Endothelial cell of umbilical vein (primary cell): Measurements from ENCODE around the gene CYB5R2. TPM values are rescaled to one million over a fixed set of nuclear protein-coding genes. Genes with fewer than 3 reads are reported as not detected.

Experiments
- BruUV-seq: library from RNA; stranded (reverse); fragments of 400-500 nt; replicated peaks from 2 replicates; lab custom pipeline; 2021; lab: Mats Ljungman, UMichigan
- CTCF ChIA-PET: fragments of 300-600, 350-600 bp; sonication (Branson Sonifier 250); formaldehyde crosslinking; loops from one replicate; lab custom pipeline; 2021; ENCODE audit warnings: antibody characterized with exemption, inconsistent platforms; lab: Charles Lee
- POLR2A ChIA-PET: fragments of 300-600, 350-600 bp; sonication (Branson Sonifier 250); formaldehyde crosslinking; loops from one replicate; lab custom pipeline; 2021; ENCODE audit warnings: antibody characterized with exemption, inconsistent platforms; lab: Charles Lee
- DNase-seq: peaks from one replicate; pipeline ENCODE4 v3.0.0-alpha.2; 2011; ENCODE audit warnings: low read depth, low spot score
- FAIRE-seq: peaks from 2 replicates; lab custom pipeline; 2011; peaks lifted over from hg19 to GRCh38; lab: Jason Lieb, UNC
- H2AFZ ChIP-seq: 2 replicates; pipeline ENCODE4 v1.6.0; 2012; ENCODE audit warnings: low read depth, low read length, control low read depth, inconsistent platforms
- H3K27ac ChIP-seq: 2 replicates; pipeline ENCODE4 v1.5.1; 2011; ENCODE audit warnings: low read depth, mild to moderate bottlenecking, control low read depth, low read length, moderate library complexity; ENCODE audit not compliant: insufficient read depth
- H3K27me3 ChIP-seq, 2 experiments: 2 replicates each; pipeline versions ENCODE4 v1.6.0 to v1.6.1; 2011; ENCODE audit warnings: low read length in 2 of 2, mixed read lengths in 1 of 2; ENCODE audit not compliant: control insufficient read depth in 2 of 2, insufficient read depth in 2 of 2
- H3K36me3 ChIP-seq, 2 experiments: 2 replicates in 1 of 2; 3 replicates in 1 of 2; pipeline ENCODE4 v1.5.1; 2011; ENCODE audit warnings: low read length in 2 of 2, mild to moderate bottlenecking in 1 of 2, moderate library complexity in 1 of 2; ENCODE audit not compliant: control insufficient read depth in 2 of 2, insufficient read depth in 2 of 2; ENCODE audit errors: extremely low read depth in 1 of 2
- H3K4me1 ChIP-seq: 3 replicates; pipeline ENCODE4 v1.5.1; 2011; ENCODE audit warnings: mild to moderate bottlenecking, low read length; ENCODE audit not compliant: control insufficient read depth, insufficient read depth; ENCODE audit errors: extremely low read depth
- H3K4me2 ChIP-seq: 2 replicates; pipeline ENCODE4 v1.6.1; 2011; ENCODE audit warnings: low read length, control low read depth, mixed read lengths; ENCODE audit not compliant: insufficient read depth
- H3K4me3 ChIP-seq, 3 experiments: fragments of 200-600 bp in 1 of 3; sonication (generic), shearing (Covaris generic) in 1 of 3; replicated peaks in 1 of 3; 2 replicates each; pipeline ENCODE4 v1.5.1; 2011 to 2016; ENCODE audit warnings: control low read depth in 3 of 3, low read length in 3 of 3, mild to moderate bottlenecking in 2 of 3, inconsistent platforms in 1 of 3, low read depth in 1 of 3, moderate library complexity in 1 of 3; ENCODE audit not compliant: insufficient read depth in 1 of 3
- H3K79me2 ChIP-seq: 2 replicates; pipeline ENCODE4 v1.6.0; 2012; ENCODE audit warnings: low read length, inconsistent platforms; ENCODE audit not compliant: control insufficient read depth, insufficient read depth
- H3K9ac ChIP-seq: replicated peaks from 2 replicates; pipeline ENCODE3; 2011; ENCODE audit warnings: low read length, control low read depth; ENCODE audit not compliant: insufficient read depth; ENCODE audit errors: extremely low read depth
- H3K9me1 ChIP-seq: replicated peaks from 3 replicates; pipeline ENCODE4 v1.6.0; 2011; ENCODE audit warnings: mild to moderate bottlenecking, low read length; ENCODE audit not compliant: control insufficient read depth, insufficient read depth; ENCODE audit errors: extremely low read depth
- H3K9me3 ChIP-seq: replicated peaks from 2 replicates; pipeline ENCODE4 v1.5.1; 2012; ENCODE audit warnings: low read length, inconsistent platforms; ENCODE audit not compliant: control insufficient read depth, insufficient read depth
- H4K20me1 ChIP-seq: replicated peaks from 2 replicates; pipeline ENCODE3; 2011; ENCODE audit warnings: mild to moderate bottlenecking, low read length; ENCODE audit not compliant: control insufficient read depth, insufficient read depth; ENCODE audit errors: extremely low read depth
- CTCF ChIP-seq, 2 donors: IDR thresholded peaks; 1 replicate in 1 of 2; 2 replicates in 1 of 2; pipeline ENCODE4 v1.5.1; 2011; ENCODE audit warnings: low read length in 2 of 2, mild to moderate bottlenecking in 2 of 2, moderate library complexity in 2 of 2, control low read depth in 1 of 2, inconsistent platforms in 1 of 2, low read depth in 1 of 2; ENCODE audit not compliant: insufficient read depth in 1 of 2; ENCODE audit errors: extremely low read depth in 1 of 2
- EZH2 ChIP-seq: IDR thresholded peaks from 2 replicates; pipeline ENCODE4 v1.6.1; 2012; ENCODE audit warnings: borderline replicate concordance, low read depth, mild to moderate bottlenecking, moderate library complexity, low read length, inconsistent platforms; ENCODE audit not compliant: severe bottlenecking
- FOS ChIP-seq: IDR thresholded peaks from 2 replicates; pipeline ENCODE4 v1.6.1; 2011; ENCODE audit warnings: mild to moderate bottlenecking, low read length, moderate library complexity, borderline replicate concordance; ENCODE audit not compliant: insufficient read depth
- GATA2 ChIP-seq: IDR thresholded peaks from 2 replicates; pipeline ENCODE4 v1.7.0; 2011; ENCODE audit warnings: low read depth, mild to moderate bottlenecking, moderate library complexity, mixed read lengths, low read length; ENCODE audit not compliant: insufficient read length, insufficient read depth
- JUN ChIP-seq: IDR thresholded peaks from 2 replicates; pipeline ENCODE4 v1.6.1; 2011; ENCODE audit warnings: borderline replicate concordance, low read depth; ENCODE audit not compliant: insufficient read length, insufficient read depth
- MAX ChIP-seq: IDR thresholded peaks from 2 replicates; pipeline ENCODE4 v1.6.1; 2011; ENCODE audit not compliant: insufficient read depth, insufficient read length
- MYC ChIP-seq: IDR thresholded peaks from one replicate; pipeline ENCODE4 v1.6.1; 2011; ENCODE audit warnings: mild to moderate bottlenecking, low read depth, low read length
- POLR2A ChIP-seq: IDR thresholded peaks from 2 replicates; pipeline ENCODE4 v1.6.1; 2012; ENCODE audit warnings: low read depth, mild to moderate bottlenecking, control low read depth, low read length
- POLR2AphosphoS5 ChIP-seq: IDR thresholded peaks from 2 replicates; pipeline ENCODE4 v1.6.1; 2012; ENCODE audit warnings: low read depth, mild to moderate bottlenecking, control low read depth, low read length, moderate library complexity; ENCODE audit not compliant: insufficient read depth
- dilution Hi-C: fragments of 300-500 bp; cut with MboI; formaldehyde crosslinking; loops from one replicate; pipeline ENCODE4 v1.15.0; 2019; ENCODE audit warnings: low sequenced_read_pairs; ENCODE audit not compliant: extremely low pct_ligation_motif_present
- intact Hi-C: fragments of 100-400 bp; cut with micrococcal nuclease; formaldehyde crosslinking; loops from one replicate; pipeline ENCODE4 v1.10.0; 2022
- polyA plus RNA-seq, 4 experiments: library from polyadenylated mRNA; depleted of rRNA in 3 of 4; stranded (reverse) in 3 of 4; unstranded in 1 of 4; fragments of >200 nt; gene quantifications; 2 replicates each; pipeline versions ENCODE4 v1.2.1 to v1.2.3, GENCODE V29; 2011 to 2012; ENCODE audit warnings: missing spikeins in 1 of 4
- total RNA-seq: library from RNA; stranded (reverse); gene quantifications from 2 replicates; pipeline ENCODE4 v1.2.3, GENCODE V29; 2021

CYB5R2 gene
- total and polyA plus RNA-seq, 2 donors (not counting 3 experiments of a cell fraction or from before 2014, with no cell fraction given), result 4.8 to 5.0 TPM

- no peak for DNase-seq
- no TSS peak for BruUV-seq
- no peak for FAIRE-seq
- ChIA-PET CTCF (interaction anchor here (0.7 to 10.0 kb wide), 6 partner anchors 9 to 76 kb away, joined by 3 to 766 read pairs (median 6); no protein-coding TSS in a partner anchor), POLR2A (no interaction called here)
- Histone ChIP-seq H3K27ac (no peak overlapping the region), H3K4me2 (no peak overlapping the region), H2AFZ (no peak overlapping the region), H3K36me3 (peaks cover 0 to 3% of the 10 kb centered on the region in 2 experiments), H3K27me3 (no peaks in the 10 kb centered on the region), H3K4me1 (no peaks in the 10 kb centered on the region), H3K9ac (no peak overlapping the region), H3K9me1 (no peaks in the 10 kb centered on the region), H3K79me2 (no peaks in the 10 kb centered on the region), H3K9me3 (no peaks in the 10 kb centered on the region), H4K20me1 (no peaks in the 10 kb centered on the region), H3K4me3 (no peak overlapping the region)
- dilution Hi-C loops (no loop called here), intact Hi-C loops (no loop called here)
- TF ChIP-seq GATA2, result no peak
- TF ChIP-seq MYC, result no peak
- TF ChIP-seq JUN, result no peak
- TF ChIP-seq POLR2A, result no peak
- no peak for TF ChIP-seq CTCF (IDR thresholded peaks at IDR 0.05; ENCODE audit: extremely low read depth in 1 of 2, insufficient read depth in 1 of 2, low read depth in 1 of 2, low read length in 2 of 2)
- TF ChIP-seq POLR2AphosphoS5, result no peak
- no peak for TF ChIP-seq FOS
- no peak for TF ChIP-seq EZH2
- no peak for TF ChIP-seq MAX
Measured at GRCh38 chr11:7648264-7648663, 25.0 kb downstream of the CYB5R2 start.
